Lung (tissue), 12 donors: ENCODE results near the gene ZNF787. TPM values are rescaled to one million over a fixed set of nuclear protein-coding genes. Genes with fewer than 3 reads are reported as not detected.
A peak's percentile ranks its signal among the peaks of the same experiment; 100 is the strongest.

Experiments
- ATAC-seq: fragments of 200-7000 bp; cut with Tn5 transposase; one replicate; pipeline ENCODE4 v1.9.1; 2020; ENCODE audit warnings: moderate number of reproducible peaks; ENCODE audit not compliant: insufficient read depth, low FRiP score
- DNase-seq, 3 donors: peaks; one replicate each; pipeline ENCODE4 v3.0.0-alpha.2; 2013 to 2017
- H3K27ac ChIP-seq, 2 donors: one replicate each; pipeline ENCODE4 v1.5.1; 2013; ENCODE audit warnings: mild to moderate bottlenecking in 2 of 2, moderate library complexity in 2 of 2, control low read depth in 1 of 2, inconsistent platforms in 1 of 2, low read depth in 1 of 2, low read length in 1 of 2
- H3K27me3 ChIP-seq, 3 donors: one replicate each; pipeline ENCODE4 v1.5.1; 2013; ENCODE audit warnings: low read length in 2 of 3; ENCODE audit not compliant: control insufficient read depth in 3 of 3, insufficient read depth in 3 of 3
- H3K36me3 ChIP-seq, 4 donors: one replicate each; pipeline ENCODE4 v1.5.1; 2013; ENCODE audit warnings: low read length in 4 of 4, mild to moderate bottlenecking in 1 of 4, moderate library complexity in 1 of 4; ENCODE audit not compliant: control insufficient read depth in 4 of 4, insufficient read depth in 4 of 4
- H3K4me1 ChIP-seq, 5 donors: one replicate each; pipeline ENCODE4 v1.5.1; 2013; ENCODE audit warnings: low read length in 5 of 5, mild to moderate bottlenecking in 2 of 5, moderate library complexity in 1 of 5; ENCODE audit not compliant: control insufficient read depth in 5 of 5, insufficient read depth in 5 of 5
- H3K4me3 ChIP-seq: one replicate; pipeline ENCODE4 v1.5.1; 2013; ENCODE audit warnings: mild to moderate bottlenecking, control low read depth, moderate library complexity
- H3K9ac ChIP-seq, 2 donors: one replicate each; pipeline ENCODE4 v1.5.1; 2013; ENCODE audit warnings: low read length in 2 of 2, control low read depth in 1 of 2; ENCODE audit not compliant: insufficient read depth in 1 of 2
- H3K9me3 ChIP-seq, 4 donors: one replicate each; pipeline ENCODE4 v1.5.1; 2013; ENCODE audit warnings: low read length in 3 of 4, mild to moderate bottlenecking in 1 of 4, moderate library complexity in 1 of 4; ENCODE audit not compliant: control insufficient read depth in 4 of 4, insufficient read depth in 3 of 4
- CTCF ChIP-seq: IDR thresholded peaks from 2 replicates; pipeline ENCODE4 v1.5.1; 2012; ENCODE audit warnings: mild to moderate bottlenecking; ENCODE audit errors: control extremely low read depth, extremely low read depth
- WGBS, 2 donors: extraction: QIAGEN DNeasy Blood & Tissue Kit; methylation state at CpG; one replicate each; pipeline ENCODE4 v1.1.7; 2013; 5-methylcytosine and 5-hydroxymethylcytosine counted together
- polyA plus RNA-seq, 2 donors: library from polyadenylated mRNA; stranded (reverse); fragments of 200-250 nt; gene quantifications; one replicate each; pipeline ENCODE4 v1.2.1, GENCODE V29; 2013
- total RNA-seq, 2 donors: library from RNA; depleted of rRNA in 1 of 2; stranded (reverse); fragments of >200 nt in 1 of 2; gene quantifications; one replicate each; pipeline ENCODE4 v1.2.1, GENCODE V29; 2014 to 2021
- donor health status: control.
- donor health status: control.
- donor health status: Bipolar disorder and iron deficiency.
- donor health status: healthy.
- donor health status: DM: yes; HTN: yes; CAD: no.

Gene ZNF787
- total and polyA plus RNA-seq, 4 donors: 27.5 to 44.7 (median 32.2) TPM

GRCh38 chr19:56133858-56134653 is 13.0 kb upstream of the ZNF787 start:
- H3K4me1 ChIP-seq: peaks cover 0 to 29% (median 8%) of the 10 kb centered on the region in 5 donors
- H3K36me3 ChIP-seq: no peaks in the 10 kb centered on the region
- H3K9me3 ChIP-seq: no peaks in the 10 kb centered on the region
- H3K4me3 ChIP-seq: no peak overlapping the region
- 47 to 58% methylated on average over 14 of the region's 14 CpGs for WGBS, 2 donors
- DNase-seq (peak in 2 of 3 donors; percentile 30 to 53), ATAC-seq (peak; percentile 22)
- H3K27ac ChIP-seq: peak overlapping the region in 1 of 2 donors; percentile 55
- no peak for TF ChIP-seq CTCF
- no peak overlapping the region for H3K9ac ChIP-seq
- H3K27me3 ChIP-seq: no peaks in the 10 kb centered on the region

- Histone ChIP-seq H3K36me3 (no peaks in the 10 kb centered on the region), H3K4me3 (no peak overlapping the region), H3K9me3 (no peaks in the 10 kb centered on the region), H3K4me1 (peaks cover 0 to 29% (median 6%) of the 10 kb centered on the region in 5 donors), H3K27ac (peak overlapping the region in 1 of 2 donors; percentile 77), H3K27me3 (no peaks in the 10 kb centered on the region), H3K9ac (peak overlapping the region in 1 of 2 donors; percentile 72)
- TF ChIP-seq CTCF: no peak
- 53 to 66% methylated on average over 14 of the region's 14 CpGs for WGBS, 2 donors
- peak; percentile 35 for ATAC-seq
- peak; percentile 71 to 87 (median 85) for DNase-seq
Measured at GRCh38 chr19:56132316-56132822, 11.3 kb upstream of the ZNF787 start.

GRCh38 chr19:56131651-56132050 is 10.6 kb upstream of the ZNF787 start:
- ATAC-seq (no peak), DNase-seq (no peak)
- Histone ChIP-seq H3K9ac (no peak overlapping the region), H3K36me3 (no peaks in the 10 kb centered on the region), H3K27me3 (no peaks in the 10 kb centered on the region), H3K4me1 (peaks cover 0 to 29% (median 6%) of the 10 kb centered on the region in 5 donors), H3K4me3 (no peak overlapping the region), H3K9me3 (peaks cover 0 to 3% (median 0%) of the 10 kb centered on the region in 4 donors), H3K27ac (peak overlapping the region in 1 of 2 donors; percentile 77)
- WGBS, 2 donors: 47 to 63% methylated on average over 8 of the region's 8 CpGs
- TF ChIP-seq CTCF: no peak
